Activated T-cell treated with anti-CD3 and anti-CD28 coated beads, Interleukin-2, amount 50 U/mL, for 1 hour (primary cell): Measurements from ENCODE around the gene HES4.
"Not testable (repeated sequence)": the region's sequence is repeated elsewhere in the genome, so short reads cannot be mapped to it uniquely, and the experiment has no call there.

Source experiments
- DNase-seq: peaks from one replicate; pipeline ENCODE4 v3.0.0-alpha.2; 2020

HES4 gene

GRCh38 chr1:976791-977190, 23.1 kb downstream of the HES4 start:
- not testable (repeated sequence) for DNase-seq

- DNase-seq = peak; percentile 80
Observed at GRCh38 chr1:975896-976683, 23.8 kb downstream of the HES4 start.

- no peak for DNase-seq
Observed at GRCh38 chr1:975365-975764, 24.5 kb downstream of the HES4 start.

- no peak for DNase-seq
Observed at GRCh38 chr1:974687-975328, 25.1 kb downstream of the HES4 start.

GRCh38 chr1:974293-974640, 25.6 kb downstream of the HES4 start:
- DNase-seq = no peak

GRCh38 chr1:973459-974292, 26.2 kb downstream of the HES4 start:
- DNase-seq = no peak

GRCh38 chr1:972726-973458, 27.0 kb downstream of the HES4 start:
- DNase-seq = no peak

- DNase-seq = no peak
Observed at GRCh38 chr1:971751-972506, 28.0 kb downstream of the HES4 start.

GRCh38 chr1:970973-971730, 28.7 kb downstream of the HES4 start:
- no peak for DNase-seq

- DNase-seq = no peak
Observed at GRCh38 chr1:970242-970972, 29.5 kb downstream of the HES4 start.

- DNase-seq = no peak
Observed at GRCh38 chr1:969260-969855, 30.5 kb downstream of the HES4 start.

GRCh38 chr1:967466-968343, 32.2 kb downstream of the HES4 start:
- DNase-seq = no peak

GRCh38 chr1:966704-967300, 33.1 kb downstream of the HES4 start:
- DNase-seq = peak; percentile 83

GRCh38 chr1:966135-966703, 33.7 kb downstream of the HES4 start, which contains the start of gene PLEKHN1:
PLEKHN1 (plus strand) TSS chr1:966482; CDS start chr1:966532, 50 bp downstream.
- no peak for DNase-seq

GRCh38 chr1:965526-966134, 34.3 kb downstream of the HES4 start:
- no peak for DNase-seq

- DNase-seq = no peak
Observed at GRCh38 chr1:964691-965525, 35.0 kb downstream of the HES4 start.
